Activated CD4-positive, alpha-beta T cell treated with anti-CD3 and anti-CD28 coated beads, Interleukin-2, amount 50 U/mL, for 48 hours (primary cell): ENCODE results near the gene PPP1R15A.
"Not testable (repeated sequence)": the region's sequence is repeated elsewhere in the genome, so short reads cannot be mapped to it uniquely, and the experiment has no call there.

Experiments used
- DNase-seq, 2 experiments: peaks; one replicate each; pipeline ENCODE4 v3.0.0-alpha.2; 2020

The PPP1R15A gene

GRCh38 chr19:48918071-48918470 lies 45.9 kb downstream of the PPP1R15A start:
- no peak for DNase-seq

GRCh38 chr19:48918801-48919247 lies 46.6 kb downstream of the PPP1R15A start:
- no peak for DNase-seq

GRCh38 chr19:48919271-48919670 lies 47.0 kb downstream of the PPP1R15A start:
- not testable (repeated sequence) for DNase-seq

GRCh38 chr19:48920949-48921348 lies 48.7 kb downstream of the PPP1R15A start:
- DNase-seq = no peak

- DNase-seq = no peak
Observed at GRCh38 chr19:48921721-48922500, 49.7 kb downstream of the PPP1R15A start.

GRCh38 chr19:48922548-48923490 lies 50.6 kb downstream of the PPP1R15A start:
- no peak for DNase-seq

GRCh38 chr19:48925240-48925843 lies 53.1 kb downstream of the PPP1R15A start:
- DNase-seq = peak in 1 of 2 experiments; percentile 26
